T47D (cell line): ENCODE results near the gene STK11.
"Not testable (repeated sequence)": the region's sequence is repeated elsewhere in the genome, so short reads cannot be mapped to it uniquely, and the experiment has no call there.

Source experiments
- DNase-seq, 2 experiments: peaks; one replicate each; pipeline versions ENCODE4 v3.0.0 to v3.0.0-alpha.2; 2011 to 2012; ENCODE audit warnings: low read depth in 1 of 2, low spot score in 1 of 2
- JUND ChIP-seq: IDR thresholded peaks from 2 replicates; pipeline ENCODE4 v1.6.1; 2012; ENCODE audit warnings: low read depth
- in situ Hi-C: cut with HindIII; loops from 2 replicates; pipeline ENCODE4 v1.10.0; 2016; ENCODE audit warnings: low sequenced_read_pairs, low pct_unique_long_range_greater_than_20kb

STK11 gene

DNA sequence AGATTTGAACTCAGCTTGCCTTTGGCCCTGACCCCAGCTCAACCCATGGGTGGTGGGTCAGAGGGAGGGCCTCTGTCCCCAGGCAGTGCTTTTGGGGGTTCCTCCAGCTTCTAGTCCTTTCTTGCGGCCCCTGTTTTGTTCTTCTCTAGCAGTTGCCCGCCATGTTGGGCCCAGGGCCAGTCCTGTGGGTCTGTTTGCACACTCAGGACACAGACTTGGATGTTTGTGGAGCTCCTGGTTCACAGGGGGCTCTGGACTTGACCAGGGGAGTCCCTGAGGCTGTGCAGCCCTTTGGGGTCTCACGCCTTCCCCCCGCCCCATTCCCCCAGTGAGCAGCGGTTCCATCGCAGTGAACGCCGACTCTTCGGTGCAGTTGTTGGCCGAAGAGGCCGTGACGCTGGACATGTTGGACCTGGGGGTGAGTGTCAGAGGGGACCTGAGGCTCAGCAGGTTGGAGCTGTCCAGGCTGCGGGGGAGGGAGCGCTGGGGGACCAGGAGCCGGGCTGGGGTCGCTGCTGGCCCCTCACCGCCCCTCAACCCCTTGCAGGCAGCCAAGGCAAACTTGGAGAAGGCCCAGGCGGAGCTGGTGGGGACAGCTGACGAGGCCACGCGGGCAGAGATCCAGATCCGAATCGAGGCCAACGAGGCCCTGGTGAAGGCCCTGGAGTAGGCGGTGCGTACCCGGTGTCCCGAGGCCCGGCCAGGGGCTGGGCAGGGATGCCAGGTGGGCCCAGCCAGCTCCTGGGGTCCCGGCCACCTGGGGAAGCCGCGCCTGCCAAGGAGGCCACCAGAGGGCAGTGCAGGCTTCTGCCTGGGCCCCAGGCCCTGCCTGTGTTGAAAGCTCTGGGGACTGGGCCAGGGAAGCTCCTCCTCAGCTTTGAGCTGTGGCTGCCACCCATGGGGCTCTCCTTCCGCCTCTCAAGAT lies 38.5 kb downstream of the STK11 start:
- TF ChIP-seq JUND, result no peak
- in situ Hi-C loops, result no loop called here
- DNase-seq, result peak; percentile 81 to 88

DNA sequence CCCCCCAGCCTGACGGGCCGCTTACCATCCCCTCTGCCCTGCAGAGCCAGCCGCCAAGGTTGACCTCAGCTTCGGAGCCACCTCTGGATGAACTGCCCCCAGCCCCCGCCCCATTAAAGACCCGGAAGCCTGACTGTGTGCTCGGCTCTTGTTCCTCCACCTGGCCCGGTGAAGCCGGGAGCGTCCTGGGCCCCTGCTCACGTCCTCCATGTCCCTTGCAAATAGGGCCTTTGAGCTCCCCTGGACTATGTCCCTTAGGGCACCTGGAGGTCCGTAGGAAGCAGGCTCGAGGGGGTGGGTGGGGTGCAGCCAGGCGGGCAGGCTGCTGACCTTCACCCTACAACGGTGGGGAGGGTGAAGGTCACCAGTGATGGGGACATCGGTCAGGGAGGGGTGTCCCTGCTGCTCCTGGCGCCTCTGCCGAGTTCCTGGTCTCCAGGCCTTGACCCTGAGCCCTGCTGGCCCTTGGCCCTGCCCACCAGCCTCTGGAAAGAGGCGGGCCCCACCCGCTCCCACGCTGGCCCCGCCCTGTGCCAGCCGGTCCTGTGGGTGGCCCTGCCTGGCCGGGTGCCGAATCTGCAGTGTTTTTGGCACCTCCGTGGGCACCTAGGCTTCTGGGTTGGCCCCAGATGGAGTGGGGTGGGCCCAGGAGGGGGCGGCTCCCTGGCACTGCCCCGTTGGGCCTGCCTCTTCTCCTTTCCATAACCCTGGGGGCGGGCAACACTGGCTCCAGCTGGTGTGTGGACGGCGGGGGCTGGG lies 39.3 kb downstream of the STK11 start:
- TF ChIP-seq JUND, result no peak
- peak in 1 of 2 experiments; percentile 81 for DNase-seq
- in situ Hi-C loops, result no loop called here

DNA sequence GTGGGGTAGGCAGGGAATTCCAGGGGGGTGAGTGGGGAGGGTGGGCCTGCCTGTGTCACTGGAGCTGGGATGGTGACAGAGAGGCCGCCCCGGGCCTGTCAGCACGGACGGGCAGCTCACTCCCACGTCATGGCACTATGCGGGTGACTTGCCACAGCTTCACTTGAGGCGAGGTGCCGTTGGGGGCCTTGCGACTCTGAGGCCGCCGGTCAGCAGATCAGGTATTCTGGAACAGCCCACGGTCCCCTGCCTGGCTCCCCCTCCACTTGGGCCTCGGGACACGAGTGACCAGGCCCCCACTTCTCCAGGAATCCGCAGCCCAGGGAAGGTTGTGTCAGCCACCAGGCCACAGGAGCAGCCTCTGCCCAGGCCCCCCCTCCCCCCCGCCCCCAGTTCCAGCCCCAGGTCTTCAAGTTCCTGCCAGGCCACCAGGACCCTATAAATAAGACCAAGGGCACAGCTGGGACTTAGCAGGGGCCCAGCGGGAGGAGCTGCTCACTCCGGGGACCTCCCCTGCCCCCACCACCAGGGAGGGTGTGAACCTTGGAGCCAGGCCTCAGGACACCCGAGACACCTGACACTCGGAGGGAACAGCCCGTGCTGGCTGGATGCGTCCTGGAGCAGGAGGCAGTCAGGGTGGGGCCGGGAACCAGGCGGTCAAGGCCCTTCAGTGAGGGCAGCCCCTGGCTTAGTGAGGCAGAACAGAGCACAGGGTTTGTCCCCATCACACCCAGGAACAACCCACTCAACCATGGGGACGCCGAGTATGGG lies 40.1 kb downstream of the STK11 start:
- DNase-seq, result no peak
- no peak for TF ChIP-seq JUND
- in situ Hi-C loops, result no loop called here

DNA sequence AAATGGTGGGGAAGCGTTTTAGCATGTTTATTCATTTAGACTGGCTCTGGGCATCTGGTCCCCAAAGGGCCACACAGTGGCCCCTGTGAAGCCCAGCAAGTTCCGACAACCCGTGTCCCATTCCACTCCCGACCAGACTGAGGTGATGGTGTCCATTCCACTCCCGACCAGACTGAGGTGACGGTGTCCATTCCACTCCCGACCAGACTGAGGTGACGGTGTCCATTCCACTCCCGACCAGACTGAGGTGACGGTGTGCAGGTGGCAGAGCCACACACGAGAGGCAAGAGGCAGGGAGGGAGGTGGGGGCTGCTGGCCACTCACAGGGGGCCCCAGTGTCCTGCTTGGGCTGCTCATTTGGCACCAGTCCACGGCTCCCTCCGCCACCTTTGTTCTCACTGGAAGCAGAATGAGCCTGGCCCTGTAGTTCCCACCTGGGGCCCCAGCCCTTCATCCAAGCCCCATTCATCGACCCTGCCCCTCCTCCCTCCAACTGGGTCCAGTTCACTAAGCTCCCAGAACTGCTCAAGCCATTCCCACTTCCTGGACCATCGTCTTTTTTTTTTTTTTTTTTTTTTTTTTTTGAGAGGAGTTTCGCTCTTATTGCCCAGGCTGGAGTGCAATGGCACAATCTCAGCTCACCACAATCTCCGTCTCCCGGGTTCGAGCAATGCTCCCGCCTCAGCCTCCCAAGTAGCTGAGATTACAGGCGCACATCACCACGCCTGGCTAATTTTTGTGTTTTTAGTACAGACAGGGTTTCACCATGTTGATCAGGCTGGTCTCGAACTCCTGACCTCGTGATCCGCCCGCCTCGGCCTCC lies 40.9 kb downstream of the STK11 start:
- in situ Hi-C loops, result not testable (repeated sequence)

DNA sequence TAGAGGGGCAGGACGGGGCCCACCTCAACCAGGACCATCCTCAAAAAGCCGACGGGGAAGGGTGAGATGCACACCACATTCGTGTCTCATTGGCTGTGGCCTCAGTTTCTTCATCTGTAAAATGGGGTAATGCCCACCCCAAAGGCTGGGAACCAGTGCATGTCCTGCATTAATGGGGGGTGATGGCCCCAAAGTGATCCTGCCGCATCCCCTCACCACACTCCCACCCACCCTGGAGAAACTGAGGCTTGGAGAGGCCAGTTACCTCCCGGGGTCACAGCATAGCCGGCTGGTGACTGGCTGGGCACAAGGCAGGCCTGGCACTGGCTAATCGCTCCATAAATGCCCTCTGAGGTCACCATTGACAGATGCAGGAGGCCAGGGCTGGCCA lies 42.2 kb downstream of the STK11 start:
- in situ Hi-C loops, result no loop called here
- no peak for TF ChIP-seq JUND
- DNase-seq, result no peak

More for the DNA sequence above, 40.9 kb downstream of the STK11 start:
- not testable (repeated sequence) for DNase-seq

DNA sequence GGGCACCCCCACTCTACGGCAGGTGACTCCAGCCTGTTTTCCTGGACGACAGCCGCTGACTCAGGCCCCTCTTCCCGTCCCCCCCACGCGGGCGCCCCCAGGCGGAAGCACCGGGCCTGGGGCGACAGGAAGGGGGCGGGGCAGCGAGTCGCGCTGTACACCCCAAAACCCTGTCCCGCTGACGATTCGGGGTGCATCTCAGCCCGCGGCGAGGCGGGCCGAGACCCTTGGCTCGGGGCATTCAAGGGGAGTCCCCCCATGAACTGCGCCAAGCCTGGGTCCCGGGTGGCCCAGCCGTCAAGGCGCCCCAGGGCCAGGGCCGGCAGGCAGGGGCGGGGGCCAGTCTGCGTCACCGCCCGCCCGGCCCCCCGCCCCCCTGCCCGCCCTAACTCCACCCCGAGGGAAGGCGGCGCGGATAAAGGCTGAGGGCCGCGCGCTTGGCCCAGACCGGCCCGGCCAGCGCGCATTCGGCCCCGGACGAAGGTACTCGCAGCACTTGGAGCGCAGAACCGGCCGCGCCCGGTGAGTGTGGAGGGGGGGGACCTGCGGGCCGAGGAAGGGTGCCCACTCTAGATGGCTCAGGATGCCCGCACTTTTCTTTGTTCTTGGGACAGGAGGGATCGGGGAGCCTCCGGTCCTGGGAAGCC lies 42.7 kb downstream of the STK11 start, which contains the start of gene MIDN:
Gene MIDN (plus strand): TSS at position 445 of the 647 bp plus-strand sequence. CDS start 1,714 bp downstream, outside the sequence.
- TF ChIP-seq JUND, result no peak
- in situ Hi-C loops, result no loop called here
- peak in 1 of 2 experiments; percentile 90 for DNase-seq

DNA sequence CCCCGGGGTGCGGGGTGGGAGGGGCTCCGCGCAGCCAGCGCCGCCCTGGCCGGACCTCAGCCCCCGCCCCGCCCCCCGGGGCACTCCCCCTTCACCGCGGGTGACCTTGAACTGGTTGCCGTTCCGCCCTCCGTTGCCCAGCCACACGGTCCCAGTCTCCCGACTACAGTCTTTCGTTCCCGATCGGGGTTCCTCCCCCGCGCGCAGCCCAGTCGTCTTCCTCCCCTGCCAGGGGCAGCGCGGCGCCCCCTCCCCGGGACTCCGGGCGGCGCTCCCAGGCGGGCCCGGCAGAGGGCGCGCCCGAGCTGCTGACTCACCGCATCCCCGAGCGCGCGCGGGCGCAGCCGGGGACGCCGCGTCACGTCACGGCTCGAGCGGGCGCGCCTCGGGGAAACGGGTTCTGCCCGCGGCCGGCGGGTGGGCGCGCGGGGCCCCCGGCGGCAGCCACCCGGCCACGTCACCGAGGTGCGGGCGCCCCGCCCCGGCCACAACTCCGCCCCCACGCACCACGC lies 43.3 kb downstream of the STK11 start:
- in situ Hi-C loops, result no loop called here
- peak in 1 of 2 experiments; percentile 80 for DNase-seq
- TF ChIP-seq JUND, result no peak

DNA sequence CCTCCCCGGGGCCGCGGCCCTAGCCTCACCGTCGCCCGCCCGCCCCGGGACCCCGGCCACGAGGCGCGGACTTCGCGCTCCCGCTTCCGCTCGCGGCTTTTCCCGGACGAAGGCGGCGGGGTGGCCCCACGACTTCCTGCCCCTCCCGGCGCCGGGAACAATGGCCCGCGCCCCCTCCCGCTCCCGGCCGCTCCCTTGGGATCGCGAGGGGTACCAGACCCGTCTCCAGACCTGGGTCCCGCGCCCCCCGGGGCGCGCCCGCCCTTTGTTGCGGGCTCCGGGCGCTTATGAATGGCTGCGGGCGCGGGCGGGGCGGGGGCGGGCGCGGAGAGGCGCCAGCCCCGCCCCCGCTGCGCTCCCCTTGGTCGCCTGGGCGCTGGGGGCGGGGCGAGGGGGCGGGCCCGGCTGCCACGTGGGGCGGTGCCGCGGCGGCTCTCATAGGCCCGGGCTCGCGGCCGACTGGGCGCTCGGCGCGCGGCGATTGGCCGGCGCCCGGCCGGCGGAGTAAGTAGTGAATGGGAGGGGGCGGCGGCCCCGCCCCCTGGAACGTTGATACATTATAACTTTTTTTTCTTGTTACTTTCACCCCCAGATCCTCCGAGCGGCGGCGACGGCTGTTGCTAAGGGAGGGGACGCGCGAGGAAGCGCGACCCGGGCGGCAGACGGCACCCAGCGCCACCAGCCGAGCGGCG lies 43.9 kb downstream of the STK11 start:
- in situ Hi-C loops, result no loop called here
- TF ChIP-seq JUND, result no peak

DNA sequence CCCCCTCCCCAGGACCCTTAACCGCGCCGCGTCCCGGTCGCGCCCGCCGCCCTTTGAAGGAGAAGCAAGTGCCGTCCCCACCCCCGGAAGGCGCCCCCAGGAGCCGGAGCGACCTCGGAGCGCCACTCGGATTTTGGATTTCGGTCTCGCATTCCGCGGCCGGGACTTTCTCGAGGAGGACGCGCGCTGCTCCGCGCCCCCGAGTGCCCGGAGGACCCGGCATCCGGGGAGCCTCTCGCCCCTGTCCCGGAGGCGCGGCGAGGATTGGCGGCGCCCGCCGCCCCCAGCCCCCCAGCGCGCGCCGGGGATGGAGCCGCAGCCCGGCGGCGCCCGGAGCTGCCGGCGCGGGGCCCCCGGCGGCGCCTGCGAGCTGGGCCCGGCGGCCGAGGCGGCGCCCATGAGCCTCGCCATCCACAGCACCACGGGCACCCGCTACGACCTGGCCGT lies 44.4 kb downstream of the STK11 start:
- no peak for TF ChIP-seq JUND
- in situ Hi-C loops, result no loop called here
- no peak for DNase-seq

More for the DNA sequence above, 43.9 kb downstream of the STK11 start:
- peak; percentile 89 to 95 for DNase-seq

DNA sequence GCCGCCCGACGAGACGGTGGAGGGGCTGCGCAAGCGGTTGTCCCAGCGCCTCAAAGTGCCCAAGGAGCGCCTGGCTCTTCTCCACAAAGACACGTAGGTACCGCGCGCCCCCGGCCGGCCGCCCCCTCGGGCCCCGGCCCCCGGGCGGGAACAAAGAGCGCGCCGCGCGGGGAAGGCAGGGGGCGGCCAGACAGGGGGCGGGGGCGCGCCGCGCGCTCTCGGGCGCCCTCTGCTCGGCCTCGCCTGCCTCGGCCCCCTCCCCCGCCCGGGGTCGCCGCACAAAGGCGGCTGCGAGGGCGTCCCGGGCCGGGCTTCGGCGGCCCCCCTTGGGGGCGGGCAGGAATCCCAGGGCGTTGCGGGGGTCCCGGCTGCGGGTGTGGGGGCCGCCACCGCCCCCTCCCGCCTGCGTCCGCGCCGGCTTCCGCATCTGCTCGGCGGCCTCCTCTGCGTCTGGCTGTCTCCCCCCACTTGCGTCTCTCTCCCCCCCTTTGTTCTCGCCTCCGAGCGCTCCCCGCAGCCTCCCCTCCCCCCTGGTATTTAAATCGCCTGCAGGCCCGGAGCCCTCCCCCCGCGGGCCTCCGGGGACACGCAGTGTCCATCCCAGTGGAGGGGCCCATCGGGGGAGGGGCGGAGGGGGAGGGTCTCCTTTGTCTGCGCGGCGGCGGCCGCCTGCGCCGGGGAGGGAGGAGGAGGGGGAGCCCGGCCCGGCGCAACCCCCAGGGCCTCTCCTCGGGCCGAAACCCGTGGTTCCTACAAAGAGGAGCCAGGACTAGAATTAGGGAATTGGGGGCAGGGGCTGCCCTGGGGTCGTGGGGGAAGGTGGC lies 45.1 kb downstream of the STK11 start:
- no peak for DNase-seq
- no peak for TF ChIP-seq JUND
- in situ Hi-C loops, result no loop called here
